Heart right ventricle (tissue), 16 donors: ENCODE data around the gene PCARE. TPM values are rescaled to one million over a fixed set of nuclear protein-coding genes. Genes with fewer than 3 reads are reported as not detected.
A peak's percentile ranks its signal among the peaks of the same experiment; 100 is the strongest.

Source experiments
- ATAC-seq, 8 donors: fragments of 200-7000 bp; cut with Tn5 transposase; one replicate each; pipeline ENCODE4 v1.9.1; 2020; ENCODE audit warnings: mild to moderate bottlenecking in 8 of 8, moderate library complexity in 8 of 8, moderate number of reproducible peaks in 1 of 8
- DNase-seq, 2 donors: peaks; one replicate each; pipeline ENCODE4 v3.0.0-alpha.2; 2020
- H3K27ac ChIP-seq, 10 donors: fragments of 200-600 bp; sonication (generic) in 2 of 10; one replicate each; pipeline versions ENCODE4 v1.5.0 to v1.8.0; 2020 to 2022; ENCODE audit warnings: mild to moderate bottlenecking in 3 of 10
- H3K27me3 ChIP-seq, 7 donors: fragments of 200-600 bp; one replicate each; pipeline ENCODE4 v1.8.0; 2021 to 2022; ENCODE audit warnings: mild to moderate bottlenecking in 2 of 7
- H3K36me3 ChIP-seq, 9 donors: fragments of 200-600 bp; sonication (generic) in 1 of 9; one replicate each; pipeline versions ENCODE4 v1.5.0 to v1.8.0; 2020 to 2022; ENCODE audit warnings: mild to moderate bottlenecking in 2 of 9
- H3K4me1 ChIP-seq, 9 donors: fragments of 200-600 bp; sonication (generic) in 1 of 9; one replicate each; pipeline versions ENCODE4 v1.5.0 to v1.8.0; 2020 to 2022; ENCODE audit warnings: mild to moderate bottlenecking in 4 of 9
- H3K4me3 ChIP-seq, 10 donors: fragments of 200-600 bp; sonication (generic) in 2 of 10; one replicate each; pipeline versions ENCODE4 v1.5.0 to v1.8.0; 2020 to 2022; ENCODE audit warnings: mild to moderate bottlenecking in 7 of 10, moderate library complexity in 2 of 10
- H3K9me3 ChIP-seq, 11 donors: fragments of 200-600 bp in 10 of 11; sonication (generic) in 2 of 11; one replicate each; pipeline versions ENCODE4 v1.5.0 to v1.8.0; 2013 to 2022; ENCODE audit warnings: mild to moderate bottlenecking in 2 of 11, control low read depth in 1 of 11, moderate library complexity in 1 of 11
- CTCF ChIP-seq, 9 donors: fragments of 200-600 bp; sonication (generic) in 2 of 9; IDR thresholded peaks; one replicate each; pipeline versions ENCODE4 v1.5.0 to v1.8.0; 2021 to 2022; ENCODE audit warnings: antibody characterized with exemption in 9 of 9, mild to moderate bottlenecking in 5 of 9, moderate library complexity in 1 of 9
- WGBS, 2 donors: extraction: QIAGEN DNeasy Blood & Tissue Kit; methylation state at CpG; one replicate each; pipeline ENCODE4 v1.1.7; 2013; ENCODE audit warnings: inconsistent platforms in 1 of 2; 5-methylcytosine and 5-hydroxymethylcytosine counted together
- intact Hi-C, 10 donors: fragments of 100-400 bp; cut with DNase I; formaldehyde crosslinking; loops; one replicate each; pipeline versions ENCODE4 v1.11.1 to v1.14.2; 2022
- polyA plus RNA-seq, 2 donors: library from polyadenylated mRNA; stranded (reverse); fragments of 200-250 nt; gene quantifications; one replicate each; pipeline ENCODE4 v1.2.3, GENCODE V29; 2013
- total RNA-seq, 10 donors: library from RNA; stranded (reverse); fragmentation: NEBNext Ultra II Directional in 3 of 10; extraction: Animal tissue kit (Norgen Biotek cat#: 25700) in 3 of 10; gene quantifications; one replicate each; pipeline versions ENCODE4 v1.2.1 to v1.2.4, GENCODE V29; 2021 to 2023
- donor health status: Arrhythmogenic right ventricular cardiomyopathy.
- donor health status: ischemic (EF 13 %, LVEDD 7.1; RV severe dilation, severe dysfunction).
- donor health status: healthy with polysubstance abuse.
- donor health status: DM: no; HTN: yes; CAD: no.
- donor health status: DM: no; HTN: no; CAD: no.
- donor health status: ischemic (EF 25% LVEDD 6.9; RV normal size, moderate dysfunction).
- donor health status: ischemic (EF 25% LVEDD 5.7; RV mildly dilated, moderate dysfunction).
- donor health status: healthy.
- donor health status: DM: yes; HTN: yes; CAD: no.
- donor health status: Ischemic cardiomyopathy.
- donor health status: ischemic (EF 35%, LVEDD 5.7; RV mildly dilated, moderate dysfunction).
- donor health status: nonischemic (EF 11% LVEDD 7.7; RV severe dilation, severe dysfunction).
- donor health status: DM: yes; HTN: yes; CAD: no.
- donor health status: PGD.
- donor health status: ischemic (EF 29% LVEDD 5.4; RV normal size, mild dysfunction).
- donor health status: nonischemic (EF 23%, LVEDD 6.1; RV moderate dilation, normal function).

PCARE gene
- total and polyA plus RNA-seq, 12 donors: 0.04 to 3.3 (median 1.1) TPM

- H3K9me3 ChIP-seq: peaks cover 0 to 11% (median 0%) of the 10 kb centered on the region in 11 donors
- H3K4me1 ChIP-seq: peaks cover 0 to 15% (median 0%) of the 10 kb centered on the region in 9 donors
- intact Hi-C loops: no loop called here
- ATAC-seq (no peak), DNase-seq (no peak)
- no peak for TF ChIP-seq CTCF (IDR thresholded peaks at IDR 0.05)
- 78 to 82% methylated on average over 12 of the region's 12 CpGs for WGBS, 2 donors
- H3K27ac ChIP-seq: peak overlapping the region in 1 of 10 donors; percentile 65
- H3K36me3 ChIP-seq: no peaks in the 10 kb centered on the region
- peaks cover 0 to 7% (median 0%) of the 10 kb centered on the region in 7 donors for H3K27me3 ChIP-seq
- no peak overlapping the region for H3K4me3 ChIP-seq
These were observed 1.2 kb downstream of the PCARE start for GRCh38 chr2:29072971-29073725.

DNA sequence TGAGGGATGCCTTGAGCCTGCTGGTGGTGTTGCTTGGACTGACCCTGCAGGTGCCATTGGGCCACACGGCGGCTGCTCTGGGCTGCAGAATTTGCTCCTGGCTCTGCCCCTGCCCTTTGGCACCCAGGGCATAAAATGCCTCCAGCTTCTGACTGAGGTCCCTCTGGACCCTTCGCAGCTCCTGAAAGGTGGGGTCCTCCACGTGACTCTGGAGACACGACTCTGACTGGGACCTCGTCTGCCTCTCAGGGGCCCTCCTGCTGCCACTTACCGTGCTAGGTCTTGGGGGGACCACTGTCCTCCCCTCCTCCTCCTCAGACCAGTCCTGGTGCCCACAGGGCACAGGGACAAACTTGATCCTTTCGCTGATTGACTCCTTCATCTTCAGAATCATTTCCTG lies 2.1 kb downstream of the PCARE start:
- Histone ChIP-seq H3K27ac (no peak overlapping the region), H3K9me3 (peaks cover 0 to 2% (median 0%) of the 10 kb centered on the region in 11 donors), H3K4me1 (peaks cover 0 to 15% (median under 1%) of the 10 kb centered on the region in 9 donors), H3K36me3 (no peaks in the 10 kb centered on the region), H3K27me3 (peaks cover 0 to 7% (median 0%) of the 10 kb centered on the region in 7 donors), H3K4me3 (no peak overlapping the region)
- intact Hi-C loops: no loop called here
- TF ChIP-seq CTCF (IDR thresholded peaks at IDR 0.05): no peak
- no peak for ATAC-seq
- no peak for DNase-seq
- WGBS, 2 donors: 84 to 85% methylated on average over 8 of the region's 8 CpGs

GRCh38 chr2:29071032-29071975 lies 3.0 kb downstream of the PCARE start:
- H3K36me3 ChIP-seq: no peaks in the 10 kb centered on the region
- intact Hi-C loops: no loop called here
- ATAC-seq (peak in 1 of 8 donors; percentile 15), DNase-seq (no peak)
- WGBS, 2 donors: 85 to 88% methylated on average over 19 of the region's 19 CpGs
- H3K4me3 ChIP-seq: no peak overlapping the region
- H3K27me3 ChIP-seq: peaks cover 0 to 7% (median 0%) of the 10 kb centered on the region in 7 donors
- H3K9me3 ChIP-seq: no peaks in the 10 kb centered on the region
- no peak overlapping the region for H3K27ac ChIP-seq
- TF ChIP-seq CTCF (IDR thresholded peaks at IDR 0.05): no peak
- peaks cover 0 to 14% (median 6%) of the 10 kb centered on the region in 9 donors for H3K4me1 ChIP-seq

DNA sequence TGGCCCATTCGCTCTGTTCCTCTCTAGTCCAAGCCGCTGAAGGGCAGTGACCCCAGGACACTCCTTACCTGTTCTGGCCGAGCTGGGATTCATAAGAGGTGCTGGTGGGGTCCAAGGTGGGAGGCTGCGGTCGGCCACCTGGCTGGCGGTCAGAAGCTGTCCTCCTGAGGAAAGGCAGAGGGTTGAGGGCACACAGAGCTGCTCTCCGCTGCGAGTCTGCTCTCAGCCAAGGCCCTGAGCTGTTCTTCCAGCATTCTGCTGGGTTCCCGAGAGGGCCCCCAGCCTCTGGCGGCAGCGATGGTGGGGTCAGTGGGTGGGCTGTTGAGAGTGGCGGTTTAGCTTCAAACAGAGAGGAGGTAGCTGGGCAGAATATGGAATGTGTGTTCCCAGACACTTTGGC lies 3.8 kb downstream of the PCARE start:
- Histone ChIP-seq H3K9me3 (no peaks in the 10 kb centered on the region), H3K27me3 (peaks cover 0 to 7% (median 0%) of the 10 kb centered on the region in 7 donors), H3K27ac (no peak overlapping the region), H3K36me3 (no peaks in the 10 kb centered on the region), H3K4me3 (no peak overlapping the region), H3K4me1 (peaks cover 0 to 15% (median 6%) of the 10 kb centered on the region in 9 donors)
- DNase-seq: no peak
- intact Hi-C loops: no loop called here
- WGBS, 2 donors: 75 to 81% methylated on average over 12 of the region's 12 CpGs
- no peak for TF ChIP-seq CTCF (IDR thresholded peaks at IDR 0.05)
- ATAC-seq: no peak
